ENCODE results near the gene GRIK4.
"Not testable (repeated sequence)": the region's sequence is repeated elsewhere in the genome, so short reads cannot be mapped to it uniquely, and the experiment has no call there.

GRIK4 gene, protein sequence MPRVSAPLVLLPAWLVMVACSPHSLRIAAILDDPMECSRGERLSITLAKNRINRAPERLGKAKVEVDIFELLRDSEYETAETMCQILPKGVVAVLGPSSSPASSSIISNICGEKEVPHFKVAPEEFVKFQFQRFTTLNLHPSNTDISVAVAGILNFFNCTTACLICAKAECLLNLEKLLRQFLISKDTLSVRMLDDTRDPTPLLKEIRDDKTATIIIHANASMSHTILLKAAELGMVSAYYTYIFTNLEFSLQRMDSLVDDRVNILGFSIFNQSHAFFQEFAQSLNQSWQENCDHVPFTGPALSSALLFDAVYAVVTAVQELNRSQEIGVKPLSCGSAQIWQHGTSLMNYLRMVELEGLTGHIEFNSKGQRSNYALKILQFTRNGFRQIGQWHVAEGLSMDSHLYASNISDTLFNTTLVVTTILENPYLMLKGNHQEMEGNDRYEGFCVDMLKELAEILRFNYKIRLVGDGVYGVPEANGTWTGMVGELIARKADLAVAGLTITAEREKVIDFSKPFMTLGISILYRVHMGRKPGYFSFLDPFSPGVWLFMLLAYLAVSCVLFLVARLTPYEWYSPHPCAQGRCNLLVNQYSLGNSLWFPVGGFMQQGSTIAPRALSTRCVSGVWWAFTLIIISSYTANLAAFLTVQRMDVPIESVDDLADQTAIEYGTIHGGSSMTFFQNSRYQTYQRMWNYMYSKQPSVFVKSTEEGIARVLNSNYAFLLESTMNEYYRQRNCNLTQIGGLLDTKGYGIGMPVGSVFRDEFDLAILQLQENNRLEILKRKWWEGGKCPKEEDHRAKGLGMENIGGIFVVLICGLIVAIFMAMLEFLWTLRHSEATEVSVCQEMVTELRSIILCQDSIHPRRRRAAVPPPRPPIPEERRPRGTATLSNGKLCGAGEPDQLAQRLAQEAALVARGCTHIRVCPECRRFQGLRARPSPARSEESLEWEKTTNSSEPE

DNA sequence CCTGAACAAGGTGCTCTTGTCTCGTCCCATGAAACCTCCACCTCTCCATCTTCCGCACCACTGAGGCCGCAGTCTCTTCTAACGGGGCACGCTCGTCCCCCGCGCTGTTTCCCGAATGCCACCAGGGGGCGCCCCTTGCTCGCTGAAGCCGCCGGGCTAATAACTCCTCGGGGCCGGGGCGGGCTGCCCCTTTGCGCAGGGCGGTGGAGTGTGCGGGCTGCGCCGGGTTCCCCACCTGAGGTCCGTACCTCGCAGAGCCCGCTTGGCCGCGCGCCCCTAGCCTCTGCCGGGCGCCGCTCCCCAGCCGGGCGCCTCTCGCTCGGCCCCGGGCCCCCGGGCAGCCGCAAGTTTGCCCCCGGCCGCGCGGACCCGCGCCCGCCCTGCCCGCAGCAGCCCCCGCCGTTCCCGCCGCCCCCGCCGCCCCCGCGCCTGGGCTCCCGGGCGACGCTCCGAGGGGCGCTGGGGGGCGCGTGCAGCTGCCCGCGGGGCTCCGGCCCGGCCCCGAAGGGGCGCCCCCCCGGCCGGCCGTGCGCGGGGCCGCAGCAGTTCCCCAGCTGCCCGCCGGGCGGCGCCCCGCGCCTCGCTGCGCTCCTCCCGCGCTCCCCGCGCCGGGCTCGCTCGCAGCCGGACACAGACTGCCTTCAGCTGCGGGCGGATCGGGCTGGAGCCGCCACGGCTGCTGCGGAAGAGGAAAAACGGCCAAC is at the start of gene GRIK4:
GRIK4 (plus strand) TSS at position 633 of the 704 bp plus-strand sequence. CDS start 148,571 bp downstream, outside the sequence.
- peak; percentile 22 to 32 for DNase-seq (ENCODE audit: low read depth in 2 of 2)

GRCh38 chr11:120462825-120463224 is 48.7 kb upstream of the GRIK4 start:
- DNase-seq (ENCODE audit: low read depth in 2 of 2) = no peak

DNA sequence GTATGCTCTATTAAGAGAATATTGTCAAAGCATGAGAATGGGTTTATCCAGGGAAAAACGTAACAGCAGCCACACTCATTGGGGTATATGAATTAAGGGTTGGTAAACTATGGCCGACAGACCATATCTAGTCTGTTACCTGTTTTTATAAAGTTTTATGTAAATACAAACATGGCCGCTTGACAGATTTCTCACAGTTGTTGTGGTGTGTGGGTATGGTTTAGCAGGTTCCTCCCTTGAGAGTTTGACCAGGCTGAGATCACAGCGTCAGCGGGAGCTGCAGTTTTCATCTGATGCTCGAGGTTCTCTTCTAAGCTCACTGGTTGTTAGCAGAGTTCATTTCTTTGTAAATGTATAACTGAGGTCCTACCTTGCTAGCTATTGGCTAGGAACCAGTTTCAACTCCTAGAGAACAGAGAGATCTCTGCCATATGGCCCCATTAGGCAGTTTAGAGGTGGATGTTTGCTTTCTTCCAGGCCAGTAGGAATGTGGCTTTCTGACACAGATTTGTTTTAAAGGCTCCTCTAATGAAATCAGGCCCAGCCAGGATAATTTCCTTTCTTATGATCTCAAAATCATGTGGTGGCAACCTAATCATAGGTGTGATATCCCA is 45.5 kb upstream of the GRIK4 start:
- no peak for DNase-seq (ENCODE audit: low read depth in 2 of 2)

- DNase-seq (ENCODE audit: low read depth in 2 of 2) = no peak
Measured at GRCh38 chr11:120467627-120468026, 43.9 kb upstream of the GRIK4 start.

- DNase-seq (ENCODE audit: low read depth in 2 of 2) = peak; percentile 66 to 71
Measured at GRCh38 chr11:120471131-120471530, 40.4 kb upstream of the GRIK4 start.

- DNase-seq (ENCODE audit: low read depth in 2 of 2) = no peak
Measured at GRCh38 chr11:120471994-120472393, 39.6 kb upstream of the GRIK4 start.

- no peak for DNase-seq (ENCODE audit: low read depth in 2 of 2)
Measured at GRCh38 chr11:120473503-120473902, 38.0 kb upstream of the GRIK4 start.

- DNase-seq (ENCODE audit: low read depth in 2 of 2) = no peak
Measured at GRCh38 chr11:120482149-120482548, 29.4 kb upstream of the GRIK4 start.

DNA sequence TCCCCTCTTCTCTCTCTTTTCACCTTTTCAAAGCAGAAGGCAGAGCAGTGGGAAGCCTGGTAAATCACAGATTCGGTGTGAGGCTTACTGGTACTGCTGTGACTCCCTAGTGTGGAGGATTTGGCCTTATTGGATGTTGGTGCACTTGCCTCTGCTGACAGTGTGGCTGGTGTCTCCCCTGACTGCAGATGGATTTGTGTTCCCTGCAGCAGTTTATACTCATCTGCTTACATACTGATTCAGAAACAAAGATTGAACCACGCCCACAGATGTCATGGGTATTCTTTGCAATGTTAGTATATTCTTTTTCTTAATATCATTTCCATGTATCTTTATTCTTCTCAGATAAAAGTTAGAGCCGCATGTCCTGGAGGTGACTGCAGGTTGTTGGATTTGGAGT is 26.8 kb upstream of the GRIK4 start:
- DNase-seq (ENCODE audit: low read depth in 2 of 2) = no peak

- DNase-seq (ENCODE audit: low read depth in 2 of 2) = no peak
Measured at GRCh38 chr11:120486138-120486537, 25.4 kb upstream of the GRIK4 start.

GRCh38 chr11:120489799-120490198 is 21.7 kb upstream of the GRIK4 start:
- no peak for DNase-seq (ENCODE audit: low read depth in 2 of 2)

DNA sequence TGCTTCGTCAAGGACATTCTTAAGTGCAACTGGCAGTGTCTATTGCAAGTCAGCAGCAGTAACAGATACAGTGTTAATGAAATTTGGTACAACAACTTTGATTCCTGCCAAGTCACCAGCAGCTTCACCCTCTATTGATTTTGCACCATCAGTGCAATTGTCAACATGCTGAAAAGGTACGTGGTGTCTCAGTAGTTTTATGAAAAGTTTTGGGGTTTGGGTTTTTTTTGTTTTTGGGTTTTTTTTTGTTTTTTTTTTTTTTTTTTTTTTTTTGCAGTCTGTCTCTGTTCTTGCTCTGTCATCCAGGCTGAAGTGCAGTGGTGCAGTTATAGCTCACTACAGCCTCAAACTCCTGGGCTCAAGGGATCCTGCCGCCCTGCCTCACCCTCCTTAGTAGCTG is 19.1 kb upstream of the GRIK4 start:
- no peak for DNase-seq (ENCODE audit: low read depth in 2 of 2)

DNA sequence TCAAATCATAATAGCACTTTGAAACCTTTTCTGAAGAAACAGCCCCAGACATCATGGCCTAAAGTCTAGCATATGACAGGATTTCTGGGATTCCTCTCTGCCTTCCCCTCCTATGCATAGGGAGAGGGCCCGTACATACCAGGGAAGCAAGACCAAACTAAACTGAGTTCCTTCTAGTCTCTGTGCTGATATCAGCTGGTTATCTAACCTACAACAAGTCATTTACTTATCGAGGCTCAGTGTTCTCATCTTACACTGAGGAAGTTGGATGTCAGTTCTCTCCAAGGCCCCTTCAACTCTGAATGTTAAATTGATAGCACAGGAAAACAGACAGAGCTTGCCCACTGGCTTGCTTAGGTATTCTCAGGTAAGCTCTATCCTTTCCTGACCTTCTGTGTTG is 17.0 kb upstream of the GRIK4 start:
- no peak for DNase-seq (ENCODE audit: low read depth in 2 of 2)

DNA sequence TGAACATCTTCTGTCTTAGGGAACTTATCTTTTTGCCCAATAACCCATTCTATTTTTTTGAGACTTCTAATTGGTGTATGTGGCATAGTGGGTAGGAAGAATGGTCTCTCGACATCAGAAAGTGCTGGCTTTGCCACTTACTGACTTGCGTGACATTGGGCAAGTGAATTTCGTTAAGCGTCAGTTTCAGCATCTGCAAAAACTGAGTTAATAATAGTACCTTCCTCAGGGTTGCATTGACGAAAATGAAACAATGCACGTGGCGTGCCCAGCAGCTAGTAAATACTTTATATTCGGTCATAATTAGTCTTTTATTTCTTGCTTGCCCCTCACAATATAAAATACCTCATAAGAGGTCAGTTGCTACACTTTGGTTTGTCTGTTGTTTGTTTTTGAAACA is 12.5 kb upstream of the GRIK4 start:
- DNase-seq (ENCODE audit: low read depth in 2 of 2) = no peak

DNA sequence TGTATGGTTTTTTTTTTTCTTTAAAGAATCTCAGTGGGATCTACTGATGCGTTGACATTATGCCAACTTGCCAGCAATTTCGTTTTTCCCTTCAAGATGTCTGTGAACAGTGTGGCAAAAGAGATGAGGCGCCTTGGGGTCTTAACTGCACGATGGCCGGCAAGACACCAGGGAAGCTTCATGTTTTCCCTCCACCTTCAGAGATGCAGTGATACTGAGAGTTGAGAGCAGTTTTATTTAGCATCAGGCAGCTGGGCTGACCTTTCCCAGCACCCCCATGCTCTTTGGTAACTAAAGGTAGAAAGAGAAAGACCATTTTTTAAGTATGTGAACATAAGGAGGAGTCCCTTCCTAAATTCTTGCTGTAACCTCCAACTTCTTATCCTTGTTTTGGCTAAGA is 11.7 kb upstream of the GRIK4 start:
- no peak for DNase-seq (ENCODE audit: low read depth in 2 of 2)

DNA sequence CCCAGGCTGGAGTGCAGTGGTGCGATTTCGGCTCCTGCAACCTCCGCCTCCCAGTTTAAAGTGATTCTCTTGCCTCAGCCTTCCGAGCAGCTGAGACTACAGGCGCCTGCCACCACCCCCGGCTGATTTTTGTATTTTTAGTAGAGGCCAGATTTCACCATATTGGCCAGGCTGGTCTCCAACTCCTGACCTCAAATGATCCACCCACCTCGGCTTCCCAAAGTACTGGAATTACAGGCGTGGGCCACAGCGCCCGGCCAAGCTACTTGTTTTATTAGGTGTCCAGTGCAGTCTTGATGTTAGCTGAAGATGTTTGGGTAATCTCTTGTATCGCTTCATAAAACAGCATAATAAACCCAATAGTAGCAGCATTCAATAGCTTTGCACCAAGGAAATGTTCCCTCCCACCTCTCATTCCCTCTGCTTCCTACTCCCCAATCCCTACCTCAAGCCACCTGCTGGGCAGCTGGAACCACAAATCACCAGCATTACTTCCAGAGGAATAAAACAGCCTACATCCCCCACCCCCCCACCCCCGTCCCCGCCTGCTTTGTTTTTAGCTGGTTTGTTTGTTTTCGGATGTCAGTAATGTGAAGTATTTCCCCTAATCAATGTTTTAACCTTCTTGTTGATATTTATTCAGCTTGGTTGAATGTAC is 11.0 kb upstream of the GRIK4 start:
- no peak for DNase-seq (ENCODE audit: low read depth in 2 of 2)

- no peak for DNase-seq (ENCODE audit: low read depth in 2 of 2)
Measured at GRCh38 chr11:120501440-120501839, 10.1 kb upstream of the GRIK4 start.

DNA sequence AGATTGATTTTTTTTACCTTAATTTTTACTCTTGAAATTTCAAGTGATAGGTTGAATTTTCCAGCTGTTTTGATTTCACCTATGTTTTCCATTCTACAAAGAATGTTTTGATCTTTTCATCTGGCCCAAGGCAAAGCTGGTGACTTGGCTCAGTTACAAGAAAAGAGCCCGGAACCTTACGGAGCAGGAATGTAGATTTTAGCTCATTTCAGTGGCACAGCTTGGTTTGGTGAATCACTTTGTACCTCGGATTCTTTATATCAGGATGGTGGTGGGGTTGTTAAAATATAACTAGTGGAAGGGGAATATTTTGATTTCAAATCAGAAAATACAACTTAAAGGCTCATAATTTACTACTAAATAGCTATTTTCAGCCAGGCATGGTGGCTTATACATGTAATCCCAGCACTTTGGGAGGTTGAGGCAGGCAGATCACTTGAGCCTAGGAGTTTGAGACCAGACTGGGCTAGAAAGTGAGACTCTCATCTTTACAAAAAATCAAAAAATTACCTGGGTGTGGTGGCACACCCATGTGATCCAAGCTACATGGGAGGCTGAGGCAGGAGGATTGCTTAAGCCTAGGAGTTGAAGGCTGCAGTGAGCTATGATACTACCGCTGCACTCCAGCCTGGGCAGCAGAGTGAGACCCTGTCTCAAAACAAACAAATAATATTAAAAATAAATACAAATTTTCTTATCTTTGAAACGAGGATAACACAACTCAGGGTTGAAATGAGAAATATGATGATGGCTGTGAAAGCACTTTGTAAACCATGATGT is 9.4 kb upstream of the GRIK4 start:
- DNase-seq (ENCODE audit: low read depth in 2 of 2) = no peak

GRCh38 chr11:120503529-120503928 is 8.0 kb upstream of the GRIK4 start:
- DNase-seq (ENCODE audit: low read depth in 2 of 2) = not testable (repeated sequence)

- DNase-seq (ENCODE audit: low read depth in 2 of 2) = no peak
Measured at GRCh38 chr11:120505801-120506425, 5.6 kb upstream of the GRIK4 start.

All from fibroblast of skin of left biceps (primary cell).